Measurements from ENCODE around the gene RPL28.
"Not testable (repeated sequence)": the region's sequence is repeated elsewhere in the genome, so short reads cannot be mapped to it uniquely, and the experiment has no call there.

- not testable (repeated sequence) for TF ChIP-seq CTCF (IDR thresholded peaks at IDR 0.05)
- TF ChIP-seq POLR2A (IDR thresholded peaks at IDR 0.05): peak in 1 of 2 donors; percentile 98
Observed at GRCh38 chr19:55407550-55407799, 21.7 kb downstream of the RPL28 start, which contains the start of gene UBE2S.
